ENCODE measurements around the gene CRKL.

Gene CRKL

GRCh38 chr22:20952544-20953341 lies 35.5 kb downstream of the CRKL start:
- DNase-seq = no peak

- no peak for DNase-seq
Observed at GRCh38 chr22:20953342-20953608, 36.1 kb downstream of the CRKL start.

GRCh38 chr22:20953668-20954500 lies 36.7 kb downstream of the CRKL start:
- peak; percentile 75 for DNase-seq

GRCh38 chr22:20955548-20955947 lies 38.3 kb downstream of the CRKL start:
- DNase-seq = peak; percentile 42

GRCh38 chr22:20956258-20957101 lies 39.3 kb downstream of the CRKL start:
- DNase-seq = peak; percentile 92

- DNase-seq = peak; percentile 81
Observed at GRCh38 chr22:20957102-20957682, 40.0 kb downstream of the CRKL start.

- peak; percentile 87 for DNase-seq
Observed at GRCh38 chr22:20957683-20958431, 40.6 kb downstream of the CRKL start.

- DNase-seq = no peak
Observed at GRCh38 chr22:20959578-20960461, 42.6 kb downstream of the CRKL start.

- DNase-seq = no peak
Observed at GRCh38 chr22:20960609-20961008, 43.4 kb downstream of the CRKL start.

GRCh38 chr22:20962491-20962945 lies 45.3 kb downstream of the CRKL start:
- no peak for DNase-seq

GRCh38 chr22:20963201-20964052 lies 46.2 kb downstream of the CRKL start:
- DNase-seq = no peak

- no peak for DNase-seq
Observed at GRCh38 chr22:20964090-20964798, 47.0 kb downstream of the CRKL start.

- no peak for DNase-seq
Observed at GRCh38 chr22:20964799-20965103, 47.5 kb downstream of the CRKL start.

GRCh38 chr22:20965104-20965887 lies 48.1 kb downstream of the CRKL start:
- DNase-seq = no peak

GRCh38 chr22:20965888-20966855 lies 49.0 kb downstream of the CRKL start:
- DNase-seq = no peak

GRCh38 chr22:20966883-20967696 lies 49.9 kb downstream of the CRKL start, which contains the start of gene AIFM3:
Gene AIFM3, plus strand, starts transcription at chr22:20967255. Its CDS starts 690 bp downstream, at chr22:20967945.
- DNase-seq = no peak
